ENCODE results near the gene NOB1.
A peak's percentile ranks its signal among the peaks of the same experiment; 100 is the strongest.

NOB1 gene

DNA sequence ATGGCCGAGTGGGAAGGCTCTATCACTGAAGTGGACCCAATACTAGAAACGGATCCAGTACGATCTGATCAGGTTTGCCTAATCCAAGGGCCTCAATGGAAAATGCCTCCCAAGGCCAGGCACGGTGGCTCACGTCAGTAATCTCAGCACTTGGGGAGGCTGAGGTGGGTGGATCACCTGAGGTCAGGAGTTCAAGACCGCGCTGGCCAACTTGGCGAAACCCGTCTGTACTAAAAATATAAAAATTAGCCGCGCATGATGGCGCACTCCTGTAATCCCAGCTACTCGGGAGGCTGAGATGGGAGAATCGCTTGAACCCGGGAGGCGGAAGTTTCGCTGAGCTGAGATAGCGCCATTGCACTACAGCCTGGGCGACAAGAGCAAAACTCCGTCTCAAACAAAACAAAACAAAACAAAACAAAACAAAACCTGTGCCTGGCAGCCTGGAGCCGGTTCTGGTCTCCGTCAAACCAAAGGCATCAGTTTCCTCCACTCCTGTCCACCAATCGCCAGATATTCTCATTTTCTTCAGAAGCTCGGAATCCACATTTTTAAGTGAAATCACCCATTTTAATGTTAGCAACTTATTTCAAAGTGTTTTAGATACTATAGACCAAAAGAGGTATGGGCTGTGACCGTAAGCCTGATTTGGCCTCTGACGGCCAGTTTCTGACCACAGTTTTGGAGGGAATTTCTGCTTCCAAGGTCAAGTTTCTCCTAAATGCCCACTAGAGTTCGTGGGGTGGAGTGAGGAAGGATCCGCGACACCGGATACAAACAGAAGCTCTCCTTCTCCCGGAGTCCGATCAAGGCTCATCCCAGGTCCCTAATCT, 29.0 kb downstream of the NOB1 start:
- no peak for TF ChIP-seq JUND (IDR thresholded peaks at IDR 0.05; ENCODE audit: low read depth)
- DNase-seq (ENCODE audit: low read depth in 1 of 2, low spot score in 1 of 2) = peak in 1 of 2 experiments; percentile 27

DNA sequence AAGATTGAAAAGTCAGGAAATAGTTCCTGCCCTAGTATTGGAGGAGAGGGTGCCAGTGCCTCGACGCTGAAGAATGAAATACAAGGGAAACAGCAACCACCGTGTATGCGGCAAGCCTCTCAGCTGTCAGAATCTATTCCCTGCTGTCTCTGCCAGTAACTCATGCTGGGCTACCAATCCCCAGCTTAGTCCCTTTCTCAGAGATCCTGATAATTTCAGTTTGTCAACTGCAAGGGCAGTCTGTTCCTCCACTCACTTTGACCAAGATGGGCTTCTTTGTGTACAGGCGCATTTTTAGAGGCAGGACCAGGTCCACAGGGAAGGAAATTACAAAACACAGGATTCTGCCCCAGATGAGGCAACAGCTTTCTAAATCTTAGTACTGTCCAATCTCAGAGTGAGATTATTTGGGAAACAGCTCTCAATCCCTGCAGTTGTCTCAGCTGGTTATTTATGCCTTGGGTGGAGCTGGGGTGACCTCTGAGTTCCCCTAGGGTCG, 29.7 kb downstream of the NOB1 start:
- in situ Hi-C loops (cut with HindIII; ENCODE audit: low pct_unique_long_range_greater_than_20kb, low sequenced_read_pairs) = no loop called here
- TF ChIP-seq JUND (IDR thresholded peaks at IDR 0.05; ENCODE audit: low read depth) = no peak
- DNase-seq (ENCODE audit: low read depth in 1 of 2, low spot score in 1 of 2) = peak in 1 of 2 experiments; percentile 21

More for the DNA sequence above, 29.0 kb downstream of the NOB1 start:
- in situ Hi-C loops (cut with HindIII; ENCODE audit: low pct_unique_long_range_greater_than_20kb, low sequenced_read_pairs) = no loop called here

DNA sequence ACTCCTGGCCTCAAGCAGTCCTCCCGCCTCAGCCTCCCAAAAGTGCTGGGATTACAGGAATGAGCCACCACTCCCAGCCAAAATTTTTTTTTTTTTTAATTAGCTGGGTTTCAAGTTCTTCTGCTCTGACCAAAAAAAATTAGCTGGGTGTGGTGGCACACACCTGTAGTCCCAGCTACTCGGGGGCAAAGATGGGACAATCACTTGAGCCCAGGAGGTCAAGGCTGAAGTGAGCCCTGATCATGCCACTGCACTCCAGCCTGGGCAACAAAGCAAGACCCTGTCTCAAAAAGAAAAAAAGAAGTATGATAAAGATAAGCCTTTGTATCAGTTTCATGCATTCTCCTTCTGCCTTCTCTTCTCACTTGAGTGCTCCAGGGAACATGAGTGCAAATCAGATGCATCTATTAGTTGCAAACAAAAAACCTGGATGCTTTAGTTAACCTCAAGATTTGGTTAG, 30.3 kb downstream of the NOB1 start:
- DNase-seq (ENCODE audit: low read depth in 1 of 2, low spot score in 1 of 2) = no peak
- no peak for TF ChIP-seq JUND (IDR thresholded peaks at IDR 0.05; ENCODE audit: low read depth)
- in situ Hi-C loops (cut with HindIII; ENCODE audit: low pct_unique_long_range_greater_than_20kb, low sequenced_read_pairs) = no loop called here

DNA sequence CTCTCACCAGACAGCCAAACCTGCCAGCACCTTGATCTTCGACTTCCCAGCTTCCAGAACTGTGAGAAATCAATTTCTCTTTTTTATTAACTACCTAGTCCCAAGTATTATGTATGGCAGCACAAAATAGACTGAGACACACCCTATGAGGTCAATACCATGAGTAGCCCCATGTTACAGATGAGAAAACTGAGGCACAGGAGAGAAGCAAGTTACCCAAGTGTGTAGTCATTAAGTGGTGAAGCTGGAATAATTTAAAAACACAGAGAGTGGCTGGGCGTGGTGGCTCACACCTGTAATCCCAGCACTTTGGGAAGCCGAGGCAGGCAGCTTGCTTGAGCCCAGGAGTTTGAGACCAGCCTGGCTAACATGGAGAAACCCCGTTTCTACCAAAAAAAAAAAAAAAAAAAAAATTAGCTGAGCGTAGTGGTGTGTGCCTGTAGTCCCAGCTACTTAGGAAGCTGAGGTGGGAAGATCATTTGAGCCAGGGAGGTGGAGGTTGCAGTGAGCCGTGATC, 33.2 kb downstream of the NOB1 start:
- in situ Hi-C loops (cut with HindIII; ENCODE audit: low pct_unique_long_range_greater_than_20kb, low sequenced_read_pairs) = no loop called here
- TF ChIP-seq JUND (IDR thresholded peaks at IDR 0.05; ENCODE audit: low read depth) = no peak
- no peak for DNase-seq (ENCODE audit: low read depth in 1 of 2, low spot score in 1 of 2)

DNA sequence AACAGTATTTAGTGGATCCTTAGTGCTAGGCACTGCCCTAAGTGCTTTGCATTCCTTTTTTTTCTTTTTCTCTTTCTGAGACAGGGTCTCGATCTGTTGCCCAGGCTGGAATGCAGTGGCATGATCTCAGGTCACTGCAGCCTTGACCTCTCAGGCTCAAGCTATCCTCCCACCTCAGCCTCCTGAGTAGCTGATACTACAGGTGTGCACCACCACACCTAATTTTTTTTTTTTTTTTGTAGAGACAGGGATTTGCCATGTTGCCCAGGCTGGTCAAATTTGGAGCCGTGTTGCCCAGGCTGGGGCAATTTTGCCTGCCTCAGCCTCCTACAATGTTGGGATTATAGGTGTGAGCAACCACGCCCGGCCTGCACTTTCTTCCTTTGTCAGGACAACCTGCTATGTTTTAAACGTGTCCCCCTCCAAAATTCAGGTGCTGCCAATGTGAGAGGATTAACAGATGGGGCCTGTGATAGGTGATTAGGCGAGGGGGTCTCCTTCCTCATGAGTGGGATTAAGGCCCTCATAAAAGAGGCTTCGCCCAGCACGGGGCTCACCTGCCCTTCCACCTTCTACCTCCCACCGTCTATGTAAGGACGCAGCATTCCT, 33.8 kb downstream of the NOB1 start:
- in situ Hi-C loops (cut with HindIII; ENCODE audit: low pct_unique_long_range_greater_than_20kb, low sequenced_read_pairs) = no loop called here
- no peak for TF ChIP-seq JUND (IDR thresholded peaks at IDR 0.05; ENCODE audit: low read depth)
- no peak for DNase-seq (ENCODE audit: low read depth in 1 of 2, low spot score in 1 of 2)

DNA sequence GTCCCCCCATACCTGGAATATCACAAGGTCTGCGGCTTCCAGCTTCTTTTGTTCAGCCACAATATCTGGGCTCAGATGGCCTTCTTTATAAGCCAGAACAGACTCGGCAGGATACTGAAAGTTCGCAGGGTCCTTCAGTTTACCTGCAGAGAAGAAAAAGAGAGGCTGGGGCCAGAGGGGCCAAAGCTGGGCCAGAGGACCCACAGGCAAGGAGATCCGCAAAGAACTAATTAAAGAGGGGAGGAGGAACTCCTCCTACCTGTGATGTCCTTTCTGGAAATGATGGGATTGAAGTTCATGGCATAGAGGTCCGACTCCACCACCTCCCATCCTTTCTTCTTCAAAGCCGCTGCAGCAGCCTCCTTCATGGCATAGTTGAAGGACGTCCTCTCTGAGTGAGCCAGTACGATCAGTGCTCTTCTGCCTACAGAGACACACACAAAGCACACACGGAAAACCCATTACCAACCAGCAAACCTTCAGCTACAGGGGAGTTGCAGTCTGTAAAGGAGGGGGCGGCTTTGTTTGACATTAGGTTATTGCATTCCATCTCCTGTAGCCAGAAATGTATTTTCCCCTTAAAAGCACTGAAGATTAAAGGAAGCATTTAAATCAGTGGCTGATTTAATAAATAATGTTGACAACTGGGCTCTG, 36.5 kb downstream of the NOB1 start:
- no peak for DNase-seq (ENCODE audit: low read depth in 1 of 2, low spot score in 1 of 2)
- TF ChIP-seq JUND (IDR thresholded peaks at IDR 0.05; ENCODE audit: low read depth) = no peak
- in situ Hi-C loops (cut with HindIII; ENCODE audit: low pct_unique_long_range_greater_than_20kb, low sequenced_read_pairs) = no loop called here

DNA sequence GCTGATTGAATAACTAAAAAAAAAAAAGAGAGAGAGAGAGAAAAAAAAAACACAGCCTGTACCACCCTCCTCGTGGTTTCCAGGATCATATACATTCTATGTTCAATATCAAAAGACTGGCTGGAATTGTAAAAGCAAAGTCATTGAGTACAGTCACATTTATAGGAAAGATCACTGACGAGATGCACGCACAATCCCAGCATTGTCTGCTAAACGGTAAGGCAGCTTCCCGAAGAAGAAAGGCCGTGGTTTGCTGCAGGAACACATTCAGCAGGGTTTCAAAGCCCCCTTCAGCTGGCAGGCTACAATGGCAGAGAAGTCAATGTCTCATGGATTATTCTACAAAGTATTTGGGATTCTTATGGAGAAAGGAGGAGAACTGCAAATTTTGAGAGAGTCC, 37.7 kb downstream of the NOB1 start:
- in situ Hi-C loops (cut with HindIII; ENCODE audit: low pct_unique_long_range_greater_than_20kb, low sequenced_read_pairs) = no loop called here
- TF ChIP-seq JUND (IDR thresholded peaks at IDR 0.05; ENCODE audit: low read depth) = no peak
- DNase-seq (ENCODE audit: low read depth in 1 of 2, low spot score in 1 of 2) = no peak

DNA sequence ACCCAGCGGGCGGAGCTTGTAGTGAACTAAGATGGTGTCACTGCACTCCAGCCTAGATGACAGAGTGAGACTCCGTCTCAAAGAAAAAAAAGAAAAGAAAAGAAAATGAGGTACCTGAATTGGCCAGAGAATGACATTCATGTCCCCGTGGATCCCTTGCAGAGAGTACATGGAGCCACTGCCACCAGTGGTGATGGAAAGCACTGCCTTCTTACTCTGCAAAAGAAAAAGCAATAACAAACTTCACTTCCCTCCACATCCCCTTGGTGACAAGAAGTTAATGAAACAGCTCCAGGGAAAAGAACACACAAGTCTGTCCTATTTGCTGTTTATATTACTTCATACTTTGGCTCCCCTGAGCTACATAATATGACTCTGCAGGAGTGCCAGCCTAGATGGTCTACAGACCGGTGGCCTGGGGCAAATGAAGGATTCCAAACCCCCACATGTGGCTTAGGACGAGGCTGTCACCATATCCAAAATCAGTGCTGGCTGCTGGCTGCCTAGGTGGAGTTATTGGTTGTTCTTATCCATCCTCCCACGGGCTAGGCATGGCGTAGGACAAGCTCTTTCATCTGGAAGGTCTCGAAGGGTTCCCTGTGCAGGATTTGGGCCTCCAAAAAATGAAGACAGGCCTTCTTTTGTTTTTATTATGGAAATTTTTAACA, 41.7 kb downstream of the NOB1 start:
- in situ Hi-C loops (cut with HindIII; ENCODE audit: low pct_unique_long_range_greater_than_20kb, low sequenced_read_pairs) = no loop called here
- DNase-seq (ENCODE audit: low read depth in 1 of 2, low spot score in 1 of 2) = peak in 1 of 2 experiments; percentile 37
- TF ChIP-seq JUND (IDR thresholded peaks at IDR 0.05; ENCODE audit: low read depth) = no peak

DNA sequence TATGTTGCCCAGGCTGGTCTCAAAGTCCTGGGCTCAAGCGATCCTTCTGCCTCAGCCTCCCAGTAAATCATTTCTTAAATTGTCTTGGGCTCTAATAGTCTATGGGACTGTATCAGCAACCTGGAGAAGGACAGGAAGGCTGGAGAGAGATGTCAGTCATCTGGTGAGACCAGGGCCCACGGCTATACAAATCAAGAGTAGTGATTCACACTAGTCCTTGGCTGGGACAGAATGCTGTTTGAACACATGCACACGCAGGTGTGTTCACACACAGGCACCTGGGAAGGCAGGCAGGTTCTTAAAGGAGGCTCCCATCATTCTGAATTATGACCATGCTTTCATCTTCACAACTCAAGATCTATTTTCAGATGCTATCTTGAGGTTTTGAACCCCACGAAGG, 42.4 kb downstream of the NOB1 start:
- DNase-seq (ENCODE audit: low read depth in 1 of 2, low spot score in 1 of 2) = no peak
- in situ Hi-C loops (cut with HindIII; ENCODE audit: low pct_unique_long_range_greater_than_20kb, low sequenced_read_pairs) = no loop called here
- TF ChIP-seq JUND (IDR thresholded peaks at IDR 0.05; ENCODE audit: low read depth) = no peak

DNA sequence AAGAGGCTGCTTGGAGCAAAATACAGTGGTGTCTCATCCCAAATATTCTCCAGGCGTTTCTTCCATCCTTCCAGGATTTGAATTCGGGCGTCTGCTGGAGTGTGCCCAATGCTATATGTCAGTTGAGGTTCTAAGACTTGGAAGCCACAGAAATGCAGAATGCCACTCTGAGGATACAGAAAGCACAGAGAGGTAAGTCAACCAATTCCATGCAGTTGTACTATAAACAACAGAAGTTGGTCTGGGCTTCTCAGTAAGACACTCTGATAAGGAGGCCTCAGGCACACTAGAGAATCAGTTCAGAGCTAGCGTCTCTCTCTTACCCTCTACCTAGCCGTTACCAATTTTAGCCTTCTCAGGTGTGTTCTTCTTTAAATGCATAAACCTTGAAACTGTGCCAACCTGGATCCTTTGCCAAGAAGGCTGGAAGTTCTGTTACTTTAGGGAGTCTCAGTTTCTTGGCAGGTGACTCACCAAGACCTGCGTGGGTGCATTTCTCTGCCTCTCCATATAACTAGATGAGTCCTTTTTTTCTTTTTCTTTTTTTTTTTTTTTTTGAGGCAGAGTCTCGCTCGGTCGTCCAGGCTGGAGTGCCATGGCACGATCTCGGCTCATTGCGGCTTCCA, 43.5 kb downstream of the NOB1 start:
- TF ChIP-seq JUND (IDR thresholded peaks at IDR 0.05; ENCODE audit: low read depth) = no peak
- in situ Hi-C loops (cut with HindIII; ENCODE audit: low pct_unique_long_range_greater_than_20kb, low sequenced_read_pairs) = no loop called here
- DNase-seq (ENCODE audit: low read depth in 1 of 2, low spot score in 1 of 2) = peak in 1 of 2 experiments; percentile 71

DNA sequence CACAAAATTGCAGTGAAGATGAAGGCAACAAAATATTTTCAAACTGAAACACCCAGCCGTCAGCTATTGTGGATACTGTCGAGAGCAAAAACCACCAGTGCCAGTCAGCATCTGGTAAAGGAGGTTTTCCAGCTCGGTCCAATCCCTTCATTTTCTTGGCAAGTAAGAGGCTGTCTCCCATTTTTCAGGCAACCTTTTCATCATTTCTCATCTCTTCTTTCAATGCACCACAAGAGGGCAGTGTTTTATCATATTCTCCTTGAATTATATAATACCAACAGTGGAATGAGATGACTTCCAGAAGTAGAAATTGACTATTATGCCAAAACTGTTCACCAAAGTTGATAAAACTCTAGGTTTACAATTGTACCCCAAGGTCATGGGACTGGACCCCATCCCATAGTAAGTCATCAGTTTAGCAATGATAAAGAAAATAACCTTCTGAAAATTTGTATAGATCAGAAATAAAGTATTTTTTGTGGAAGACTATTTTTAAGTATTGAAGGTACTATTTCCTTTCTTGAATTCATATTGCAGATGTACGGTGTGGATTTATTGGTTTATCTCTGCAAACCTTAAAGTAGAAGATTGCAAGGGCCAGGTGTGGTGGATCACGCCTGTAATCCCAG, 45.2 kb downstream of the NOB1 start:
- in situ Hi-C loops (cut with HindIII; ENCODE audit: low pct_unique_long_range_greater_than_20kb, low sequenced_read_pairs) = no loop called here
- DNase-seq (ENCODE audit: low read depth in 1 of 2, low spot score in 1 of 2) = peak; percentile 32 to 82
- TF ChIP-seq JUND (IDR thresholded peaks at IDR 0.05; ENCODE audit: low read depth) = no peak
